SK-N-SH treated with all-trans-retinoic acid at 6 μM for 48 hours (cell line): Measurements from ENCODE around the gene RAD51B.
A peak's percentile ranks its signal among the peaks of the same experiment; 100 is the strongest.

ENCODE experiments used
- ATAC-seq: fragments of 200-7000 bp; cut with Tn5 transposase; 3 replicates; pipeline ENCODE4 v1.9.1; 2020; ENCODE audit warnings: mild to moderate bottlenecking, moderate library complexity
- ARNTL ChIP-seq: fragments of 450-650 bp; formaldehyde crosslinking; IDR thresholded peaks from 2 replicates; pipeline ENCODE4 v1.5.0; 2020; ENCODE audit warnings: low read depth, mild to moderate bottlenecking, moderate library complexity, borderline replicate concordance
- BACH2 ChIP-seq: fragments of 250-450 bp; sonication (Bioruptor Pico); IDR thresholded peaks from 2 replicates; pipeline ENCODE4 v1.9.0; 2021; ENCODE audit warnings: mild to moderate bottlenecking, borderline replicate concordance
- CSRNP3 ChIP-seq: fragments of 250-450 bp; sonication (Bioruptor Pico); IDR thresholded peaks from 2 replicates; pipeline ENCODE4 v1.5.1; 2021; ENCODE audit warnings: mild to moderate bottlenecking, moderate library complexity
- GLIS3 ChIP-seq: fragments of 250-450 bp; sonication (Bioruptor Pico); IDR thresholded peaks from 2 replicates; pipeline ENCODE4 v1.5.0; 2020; ENCODE audit warnings: mild to moderate bottlenecking, moderate library complexity
- ISL1 ChIP-seq: fragments of 250-450 bp; sonication (Bioruptor Pico); IDR thresholded peaks from 2 replicates; pipeline ENCODE4 v2.1.2; 2022; ENCODE audit warnings: mild to moderate bottlenecking, moderate library complexity
- OSR1 ChIP-seq: fragments of 250-450 bp; sonication (Bioruptor Pico); IDR thresholded peaks from 2 replicates; pipeline ENCODE4 v1.8.0; 2022; ENCODE audit warnings: moderate library complexity, mild to moderate bottlenecking, inconsistent platforms
- POU6F1 ChIP-seq: fragments of 250-450 bp; sonication (Bioruptor Pico); IDR thresholded peaks from 2 replicates; pipeline ENCODE4 v1.8.0; 2021; ENCODE audit warnings: low read depth, mild to moderate bottlenecking, moderate library complexity, borderline replicate concordance
- SNAI2 ChIP-seq: fragments of 250-450 bp; sonication (Bioruptor Pico); IDR thresholded peaks from 2 replicates; pipeline ENCODE4 v1.5.0; 2020; ENCODE audit warnings: mild to moderate bottlenecking, moderate library complexity
- TCF4 ChIP-seq: fragments of 250-450 bp; sonication (Bioruptor Pico); IDR thresholded peaks from 2 replicates; pipeline ENCODE4 v1.8.0; 2021; ENCODE audit warnings: mild to moderate bottlenecking, moderate library complexity, borderline replicate concordance
- TSHZ2 ChIP-seq: fragments of 250-450 bp; sonication (Bioruptor Pico); IDR thresholded peaks from 2 replicates; pipeline ENCODE4 v1.5.0; 2020; ENCODE audit warnings: mild to moderate bottlenecking, moderate library complexity
- ZC3H10 ChIP-seq: fragments of 250-450 bp; sonication (Bioruptor Pico); IDR thresholded peaks from 2 replicates; pipeline ENCODE4 v1.5.1; 2021; ENCODE audit warnings: mild to moderate bottlenecking, moderate library complexity
- ZFP3 ChIP-seq: fragments of 250-450 bp; sonication (Bioruptor Pico); IDR thresholded peaks from 2 replicates; pipeline ENCODE4 v1.5.0; 2020; ENCODE audit warnings: mild to moderate bottlenecking, moderate library complexity
- ZFP30 ChIP-seq: fragments of 450-650 bp; formaldehyde crosslinking; IDR thresholded peaks from 2 replicates; pipeline ENCODE4 v1.5.0; 2022; ENCODE audit warnings: mild to moderate bottlenecking, moderate library complexity
- ZNF565 ChIP-seq: fragments of 450-650 bp; formaldehyde crosslinking; conservative IDR thresholded peaks from 2 replicates; pipeline ENCODE4 v1.5.0; 2020; ENCODE audit warnings: low read depth, mild to moderate bottlenecking, moderate library complexity
- ZNF70 ChIP-seq: fragments of 450-650 bp; formaldehyde crosslinking; IDR thresholded peaks from 2 replicates; pipeline ENCODE4 v1.5.0; 2020; ENCODE audit warnings: mild to moderate bottlenecking, moderate library complexity
- ZNF8 ChIP-seq: fragments of 450-650 bp; formaldehyde crosslinking; IDR thresholded peaks from 2 replicates; pipeline ENCODE4 v1.5.0; 2020; ENCODE audit warnings: mild to moderate bottlenecking, moderate library complexity

The RAD51B gene

GRCh38 chr14:68718023-68718990 lies 898.7 kb downstream of the RAD51B start:
- no peak for TF ChIP-seq CSRNP3 (CRISPR knock-in tag)
- no peak for TF ChIP-seq POU6F1 (CRISPR knock-in tag)
- TF ChIP-seq, all 23 proteins: peak for 0
- peak; percentile 85 for ATAC-seq

GRCh38 chr14:68719634-68720384 lies 900.2 kb downstream of the RAD51B start:
- TF ChIP-seq TSHZ2 (CRISPR knock-in tag) (no peak), TCF4 (CRISPR knock-in tag) (no peak), ZFP30 (CRISPR knock-in tag) (no peak), ARNTL (no peak), ZNF70 (CRISPR knock-in tag) (no peak), ZC3H10 (CRISPR knock-in tag) (no peak), ZNF565 (CRISPR knock-in tag) (no peak), GLIS3 (CRISPR knock-in tag) (no peak), SNAI2 (CRISPR knock-in tag) (no peak), POU6F1 (CRISPR knock-in tag) (no peak), ZFP3 (CRISPR knock-in tag) (no peak)
- no peak for ATAC-seq

- TF ChIP-seq GLIS3 (CRISPR knock-in tag) (no peak), OSR1 (no peak), ARNTL (no peak), POU6F1 (CRISPR knock-in tag) (no peak), ISL1 (CRISPR knock-in tag) (no peak), ZNF8 (no peak), TSHZ2 (CRISPR knock-in tag) (no peak), BACH2 (CRISPR knock-in tag) (no peak)
- no peak for ATAC-seq
These were observed 902.6 kb downstream of the RAD51B start for GRCh38 chr14:68722186-68722585.
